NOMO-1 (cell line): ENCODE measurements around the gene BANF2.
A peak's percentile ranks its signal among the peaks of the same experiment; 100 is the strongest.

Source experiments
- DNase-seq, 2 experiments: peaks; one replicate each; lab custom pipeline; 2025; ENCODE audit not compliant: unreplicated experiment in 2 of 2; lab: John Stamatoyannopoulos, UW

BANF2 gene

GRCh38 chr20:17663486-17663885 lies 36.3 kb upstream of the BANF2 start:
- DNase-seq, result no peak

GRCh38 chr20:17664025-17664633 lies 35.6 kb upstream of the BANF2 start:
- no peak for DNase-seq

- DNase-seq, result no peak
Measured at GRCh38 chr20:17665756-17666155, 34.0 kb upstream of the BANF2 start.

- no peak for DNase-seq
Measured at GRCh38 chr20:17666481-17666880, 33.3 kb upstream of the BANF2 start.

- DNase-seq, result no peak
Measured at GRCh38 chr20:17667445-17667844, 32.3 kb upstream of the BANF2 start.

GRCh38 chr20:17668432-17668831 lies 31.3 kb upstream of the BANF2 start:
- DNase-seq, result no peak

- no peak for DNase-seq
Measured at GRCh38 chr20:17669306-17669931, 30.3 kb upstream of the BANF2 start.

GRCh38 chr20:17671011-17671410 lies 28.8 kb upstream of the BANF2 start:
- DNase-seq, result peak in 1 of 2 experiments; percentile 61

- no peak for DNase-seq
Measured at GRCh38 chr20:17671565-17671964, 28.2 kb upstream of the BANF2 start.

- DNase-seq, result no peak
Measured at GRCh38 chr20:17673084-17673483, 26.7 kb upstream of the BANF2 start.

GRCh38 chr20:17674722-17675518 lies 24.8 kb upstream of the BANF2 start:
- DNase-seq, result no peak

- DNase-seq, result no peak
Measured at GRCh38 chr20:17675519-17676377, 24.0 kb upstream of the BANF2 start.

GRCh38 chr20:17676378-17676759 lies 23.4 kb upstream of the BANF2 start:
- DNase-seq, result no peak

GRCh38 chr20:17676942-17677341 lies 22.8 kb upstream of the BANF2 start:
- no peak for DNase-seq

GRCh38 chr20:17678295-17678694 lies 21.5 kb upstream of the BANF2 start:
- no peak for DNase-seq

- no peak for DNase-seq
Measured at GRCh38 chr20:17678886-17679285, 20.9 kb upstream of the BANF2 start.

GRCh38 chr20:17679941-17680835 lies 19.6 kb upstream of the BANF2 start:
- DNase-seq, result no peak

- peak; percentile 46 to 68 for DNase-seq
Measured at GRCh38 chr20:17680836-17681725, 18.7 kb upstream of the BANF2 start.

GRCh38 chr20:17681726-17682102 lies 18.1 kb upstream of the BANF2 start:
- DNase-seq, result no peak
